Suprapubic skin (tissue), 4 donors: Measurements from ENCODE around the gene SMIM13.

Experiments
- EP300 ChIP-seq: sonication (generic); formaldehyde crosslinking; IDR thresholded peaks from one replicate; pipeline ENCODE4 v1.6.1; 2017; ENCODE audit warnings: antibody characterized with exemption
- POLR2AphosphoS5 ChIP-seq, 3 donors: sonication (generic); formaldehyde crosslinking; IDR thresholded peaks; one replicate each; pipeline ENCODE4 v1.6.1; 2017; ENCODE audit warnings: antibody characterized with exemption in 3 of 3
- TF ChIP-seq, protein P1 (sequence below), 2 donors: fragments of 200-600 bp in 1 of 2; fragments of 450-650 bp in 1 of 2; sonication (generic) in 1 of 2; IDR thresholded peaks; one replicate each; pipeline ENCODE4 v1.5.1; 2016 to 2019; ENCODE audit warnings: antibody characterized with exemption in 2 of 2, mild to moderate bottlenecking in 1 of 2, moderate library complexity in 1 of 2

DNA sequence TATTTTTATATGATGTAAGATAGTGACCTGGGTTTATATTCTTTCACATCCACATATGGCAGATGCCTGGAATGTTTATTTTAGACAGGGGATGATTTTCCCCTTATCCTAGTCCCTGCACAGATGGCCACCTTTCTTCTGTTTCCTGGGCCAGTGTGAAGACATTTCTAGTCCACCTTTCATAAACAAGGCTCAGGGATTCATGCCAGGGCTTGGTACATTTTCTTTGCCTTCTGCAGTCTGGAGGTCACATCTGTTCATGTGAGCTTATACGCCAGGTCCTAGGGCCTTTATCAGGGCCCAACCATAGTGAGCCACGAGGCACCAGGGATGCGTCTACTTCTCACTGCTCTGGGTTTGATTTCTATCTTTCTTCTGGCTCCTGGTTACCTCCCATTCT lies 55.9 kb downstream of the SMIM13 start:
- TF ChIP-seq, protein P1, sequence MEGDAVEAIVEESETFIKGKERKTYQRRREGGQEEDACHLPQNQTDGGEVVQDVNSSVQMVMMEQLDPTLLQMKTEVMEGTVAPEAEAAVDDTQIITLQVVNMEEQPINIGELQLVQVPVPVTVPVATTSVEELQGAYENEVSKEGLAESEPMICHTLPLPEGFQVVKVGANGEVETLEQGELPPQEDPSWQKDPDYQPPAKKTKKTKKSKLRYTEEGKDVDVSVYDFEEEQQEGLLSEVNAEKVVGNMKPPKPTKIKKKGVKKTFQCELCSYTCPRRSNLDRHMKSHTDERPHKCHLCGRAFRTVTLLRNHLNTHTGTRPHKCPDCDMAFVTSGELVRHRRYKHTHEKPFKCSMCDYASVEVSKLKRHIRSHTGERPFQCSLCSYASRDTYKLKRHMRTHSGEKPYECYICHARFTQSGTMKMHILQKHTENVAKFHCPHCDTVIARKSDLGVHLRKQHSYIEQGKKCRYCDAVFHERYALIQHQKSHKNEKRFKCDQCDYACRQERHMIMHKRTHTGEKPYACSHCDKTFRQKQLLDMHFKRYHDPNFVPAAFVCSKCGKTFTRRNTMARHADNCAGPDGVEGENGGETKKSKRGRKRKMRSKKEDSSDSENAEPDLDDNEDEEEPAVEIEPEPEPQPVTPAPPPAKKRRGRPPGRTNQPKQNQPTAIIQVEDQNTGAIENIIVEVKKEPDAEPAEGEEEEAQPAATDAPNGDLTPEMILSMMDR (IDR thresholded peaks at IDR 0.05): no peak
- TF ChIP-seq POLR2AphosphoS5 (IDR thresholded peaks at IDR 0.05) (no peak), EP300 (no peak)
